GM11168 (cell line): ENCODE data around the gene C4BPA.

ENCODE experiments used
- in situ Hi-C: fragments of 300-500 bp; cut with MboI; formaldehyde crosslinking; loops from one replicate; pipeline ENCODE4 v1.12.0; 2022; ENCODE audit warnings: low sequenced_read_pairs; ENCODE audit not compliant: unreplicated experiment

The C4BPA gene

GRCh38 chr1:207076181-207076955 is 27.7 kb upstream of the C4BPA start:
- in situ Hi-C loops: no loop called here

- in situ Hi-C loops: no loop called here
Observed at GRCh38 chr1:207077012-207077411, 27.0 kb upstream of the C4BPA start.

- in situ Hi-C loops: no loop called here
Observed at GRCh38 chr1:207077470-207078377, 26.3 kb upstream of the C4BPA start.

- in situ Hi-C loops: no loop called here
Observed at GRCh38 chr1:207078578-207079132, 25.4 kb upstream of the C4BPA start.

GRCh38 chr1:207079706-207080241 is 24.3 kb upstream of the C4BPA start:
- in situ Hi-C loops: no loop called here

GRCh38 chr1:207081088-207081487 is 22.9 kb upstream of the C4BPA start:
- in situ Hi-C loops: no loop called here

- in situ Hi-C loops: no loop called here
Observed at GRCh38 chr1:207081806-207082205, 22.2 kb upstream of the C4BPA start.

- in situ Hi-C loops: no loop called here
Observed at GRCh38 chr1:207084232-207084631, 19.8 kb upstream of the C4BPA start.

GRCh38 chr1:207084701-207085180 is 19.3 kb upstream of the C4BPA start:
- in situ Hi-C loops: loop anchor here (5.0 kb wide), 2 partner anchors 318 to 413 kb away; partner anchors contain the start of gene CR1

- in situ Hi-C loops: loop anchor here (5.0 kb wide), 2 partner anchors 316 to 411 kb away; partner anchors contain the start of gene CR1
Observed at GRCh38 chr1:207085887-207086286, 18.1 kb upstream of the C4BPA start.

GRCh38 chr1:207088161-207088560 is 15.9 kb upstream of the C4BPA start:
- in situ Hi-C loops: loop anchor here (5.0 kb wide), 2 partner anchors 314 to 409 kb away; partner anchors contain the start of gene CR1

- in situ Hi-C loops: loop anchor here (5.0 kb wide), 2 partner anchors 313 to 408 kb away; partner anchors contain the start of gene CR1
Observed at GRCh38 chr1:207088701-207089626, 15.1 kb upstream of the C4BPA start, which contains the start of gene C4BPB. Gene C4BPB, plus strand, starts transcription at chr1:207088860. Its CDS starts 672 bp downstream, at chr1:207089532.

- in situ Hi-C loops: loop anchor here (5.0 kb wide), 2 partner anchors 313 to 408 kb away; partner anchors contain the start of gene CR1
Observed at GRCh38 chr1:207089627-207090355, 14.2 kb upstream of the C4BPA start.

GRCh38 chr1:207091200-207091908 is 12.7 kb upstream of the C4BPA start:
- in situ Hi-C loops: no loop called here

- in situ Hi-C loops: no loop called here
Observed at GRCh38 chr1:207093944-207094343, 10.1 kb upstream of the C4BPA start.

- in situ Hi-C loops: no loop called here
Observed at GRCh38 chr1:207097871-207098324, 6.1 kb upstream of the C4BPA start.

GRCh38 chr1:207101720-207102119 is 2.3 kb upstream of the C4BPA start:
- in situ Hi-C loops: no loop called here

- in situ Hi-C loops: no loop called here
Observed at GRCh38 chr1:207102146-207102545, 1.9 kb upstream of the C4BPA start.
